ENCODE data around the gene SNAP47.

DNA sequence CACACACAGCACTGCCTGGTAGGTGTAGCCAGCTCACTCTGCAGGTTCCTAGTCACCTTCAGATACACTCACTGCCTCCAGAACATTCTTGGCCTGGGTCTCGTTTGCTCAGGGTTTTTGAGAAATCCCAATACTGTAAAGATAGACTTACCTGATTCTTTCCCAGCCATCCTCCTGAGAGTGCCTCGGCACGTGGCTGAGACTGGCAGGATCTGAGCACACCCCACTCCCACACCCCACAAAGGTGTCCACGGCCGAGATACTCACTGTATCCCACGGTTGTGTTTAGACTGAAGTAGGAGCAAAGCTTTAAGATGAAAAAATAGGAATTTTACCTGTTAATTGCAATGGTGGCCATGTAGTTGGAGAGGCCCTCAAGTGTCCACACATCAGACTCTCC is 33.4 kb downstream of the SNAP47 start:
- TF ChIP-seq RARB (CRISPR knock-in tag; IDR thresholded peaks at IDR 0.05) (no peak), ZNF8 (CRISPR knock-in tag; IDR thresholded peaks at IDR 0.05) (no peak), ZFP30 (CRISPR knock-in tag; IDR thresholded peaks at IDR 0.05) (no peak), ARNTL (CRISPR knock-in tag; IDR thresholded peaks at IDR 0.05; ENCODE audit: borderline replicate concordance, low read depth) (no peak), TOX (CRISPR knock-in tag; IDR thresholded peaks at IDR 0.05; ENCODE audit: borderline replicate concordance) (no peak), BACH2 (CRISPR knock-in tag; IDR thresholded peaks at IDR 0.05; ENCODE audit: borderline replicate concordance) (no peak), ZNF70 (CRISPR knock-in tag; IDR thresholded peaks at IDR 0.05) (no peak), ZC3H10 (CRISPR knock-in tag; IDR thresholded peaks at IDR 0.05) (no peak)
- TF ChIP-seq, protein P1, sequence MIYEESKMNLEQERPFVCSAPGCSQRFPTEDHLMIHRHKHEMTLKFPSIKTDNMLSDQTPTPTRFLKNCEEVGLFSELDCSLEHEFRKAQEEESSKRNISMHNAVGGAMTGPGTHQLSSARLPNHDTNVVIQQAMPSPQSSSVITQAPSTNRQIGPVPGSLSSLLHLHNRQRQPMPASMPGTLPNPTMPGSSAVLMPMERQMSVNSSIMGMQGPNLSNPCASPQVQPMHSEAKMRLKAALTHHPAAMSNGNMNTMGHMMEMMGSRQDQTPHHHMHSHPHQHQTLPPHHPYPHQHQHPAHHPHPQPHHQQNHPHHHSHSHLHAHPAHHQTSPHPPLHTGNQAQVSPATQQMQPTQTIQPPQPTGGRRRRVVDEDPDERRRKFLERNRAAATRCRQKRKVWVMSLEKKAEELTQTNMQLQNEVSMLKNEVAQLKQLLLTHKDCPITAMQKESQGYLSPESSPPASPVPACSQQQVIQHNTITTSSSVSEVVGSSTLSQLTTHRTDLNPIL (CRISPR knock-in tag; IDR thresholded peaks at IDR 0.05; ENCODE audit: low read depth) = no peak

All from SK-N-SH treated with all-trans-retinoic acid at 6 μM for 48 hours (cell line).